GM12865 (cell line): ENCODE measurements around the gene PCNT.

Experiments
- DNase-seq: peaks from one replicate; pipeline ENCODE4 v3.0.0; 2010; ENCODE audit warnings: low read depth
- H3K4me3 ChIP-seq: 2 replicates; pipeline ENCODE4 v1.5.1; 2011; ENCODE audit warnings: mild to moderate bottlenecking, low read depth, low read length, control low read depth
- CTCF ChIP-seq: IDR thresholded peaks from 2 replicates; pipeline ENCODE4 v1.5.1; 2011; ENCODE audit warnings: low read length, control low read depth, low read depth, inconsistent platforms; ENCODE audit not compliant: insufficient read depth; ENCODE audit errors: missing control alignments

Gene PCNT

GRCh38 chr21:46286648-46287002, 37.3 kb upstream of the PCNT start:
- no peak for DNase-seq
- TF ChIP-seq CTCF: no peak

GRCh38 chr21:46287541-46287940, 36.4 kb upstream of the PCNT start:
- peak overlapping the region; percentile 96 for H3K4me3 ChIP-seq
- DNase-seq: no peak
- TF ChIP-seq CTCF: no peak

More at GRCh38 chr21:46286648-46287002, 37.3 kb upstream of the PCNT start:
- peak overlapping the region; percentile 96 for H3K4me3 ChIP-seq

- no peak for TF ChIP-seq CTCF
- no peak overlapping the region for H3K4me3 ChIP-seq
- peak; percentile 30 for DNase-seq
Measured at GRCh38 chr21:46289655-46290179, 34.2 kb upstream of the PCNT start.

- H3K4me3 ChIP-seq: no peak overlapping the region
- TF ChIP-seq CTCF: no peak
- no peak for DNase-seq
Measured at GRCh38 chr21:46291561-46291960, 32.4 kb upstream of the PCNT start.

- no peak for TF ChIP-seq CTCF
- DNase-seq: peak; percentile 49
- H3K4me3 ChIP-seq: no peak overlapping the region
Measured at GRCh38 chr21:46294647-46295176, 29.2 kb upstream of the PCNT start.

GRCh38 chr21:46295177-46295770, 28.7 kb upstream of the PCNT start:
- TF ChIP-seq CTCF: no peak
- DNase-seq: no peak
- H3K4me3 ChIP-seq: no peak overlapping the region
